Keratinocyte (primary cell): ENCODE data around the gene KRT24. TPM values are rescaled to one million over a fixed set of nuclear protein-coding genes. Genes with fewer than 3 reads are reported as not detected.

Experiments used
- DNase-seq: peaks from one replicate; pipeline ENCODE4 v3.0.0-alpha.2; 2011; ENCODE audit warnings: low read depth, missing footprints, low spot score
- FAIRE-seq: peaks from 2 replicates; lab custom pipeline; 2011; peaks lifted over from hg19 to GRCh38; lab: Jason Lieb, UNC
- H2AFZ ChIP-seq: 2 replicates; pipeline ENCODE4 v1.6.0; 2012; ENCODE audit warnings: low read length, control low read depth, inconsistent platforms; ENCODE audit not compliant: control insufficient read depth
- H3K27ac ChIP-seq: 2 replicates; pipeline ENCODE4 v1.5.1; 2011; ENCODE audit warnings: low read length; ENCODE audit not compliant: control insufficient read depth, insufficient read depth
- H3K27me3 ChIP-seq: 3 replicates; pipeline ENCODE4 v1.6.0; 2011; ENCODE audit warnings: low read length; ENCODE audit not compliant: control insufficient read depth, insufficient read depth; ENCODE audit errors: extremely low read depth
- H3K36me3 ChIP-seq, 2 experiments: 2 replicates in 1 of 2; 3 replicates in 1 of 2; pipeline ENCODE4 v1.5.1; 2011; ENCODE audit warnings: low read length in 2 of 2, mild to moderate bottlenecking in 1 of 2; ENCODE audit not compliant: control insufficient read depth in 2 of 2, insufficient read depth in 2 of 2; ENCODE audit errors: extremely low read depth in 1 of 2
- H3K4me1 ChIP-seq: 3 replicates; pipeline ENCODE4 v1.5.1; 2011; ENCODE audit warnings: low read length; ENCODE audit not compliant: control insufficient read depth, insufficient read depth; ENCODE audit errors: extremely low read depth
- H3K4me2 ChIP-seq: 3 replicates; pipeline ENCODE4 v1.6.0; 2011; ENCODE audit warnings: low read depth, low read length; ENCODE audit not compliant: control insufficient read depth, insufficient read depth; ENCODE audit errors: extremely low read depth
- H3K4me3 ChIP-seq, 3 experiments: fragments of 200-600 bp in 1 of 3; sonication (generic) in 1 of 3; 2 replicates in 2 of 3; 3 replicates in 1 of 3; pipeline ENCODE4 v1.5.1; 2011 to 2016; ENCODE audit warnings: low read length in 3 of 3, mild to moderate bottlenecking in 3 of 3, control low read depth in 2 of 3, inconsistent platforms in 1 of 3, low read depth in 1 of 3, mixed read lengths in 1 of 3, mixed run types in 1 of 3, moderate library complexity in 1 of 3; ENCODE audit not compliant: control insufficient read depth in 2 of 3, insufficient read depth in 2 of 3; ENCODE audit errors: extremely low read depth in 1 of 3
- H3K79me2 ChIP-seq: 2 replicates; pipeline ENCODE4 v1.6.0; 2012; ENCODE audit warnings: low read length; ENCODE audit not compliant: control insufficient read depth, insufficient read depth
- H3K9ac ChIP-seq: 3 replicates; pipeline ENCODE4 v1.6.0; 2011; ENCODE audit warnings: low read length; ENCODE audit not compliant: control insufficient read depth, insufficient read depth; ENCODE audit errors: extremely low read depth
- H3K9me1 ChIP-seq: 3 replicates; pipeline ENCODE4 v1.6.0; 2011; ENCODE audit warnings: low read length; ENCODE audit not compliant: control insufficient read depth, insufficient read depth; ENCODE audit errors: extremely low read depth
- H3K9me3 ChIP-seq: 2 replicates; pipeline ENCODE4 v1.5.1; 2012; ENCODE audit warnings: low read depth, low read length; ENCODE audit not compliant: control insufficient read depth
- H4K20me1 ChIP-seq: 3 replicates; pipeline ENCODE4 v1.6.0; 2011; ENCODE audit warnings: low read length; ENCODE audit not compliant: control insufficient read depth, insufficient read depth; ENCODE audit errors: extremely low read depth
- EZH2 ChIP-seq: IDR thresholded peaks from one replicate; pipeline ENCODE4 v1.6.1; 2012; ENCODE audit warnings: inconsistent platforms, mild to moderate bottlenecking, low read length, moderate library complexity
- dilution Hi-C: fragments of 300-500 bp; cut with MboI; formaldehyde crosslinking; loops from one replicate; pipeline ENCODE4 v1.7.0; 2020; ENCODE audit warnings: low sequenced_read_pairs; ENCODE audit not compliant: extremely low pct_ligation_motif_present
- polyA plus RNA-seq, 5 experiments: library from polyadenylated mRNA; depleted of rRNA in 3 of 5; stranded (reverse) in 3 of 5; stranded (forward) in 1 of 5; unstranded in 1 of 5; fragments of >200 nt; gene quantifications; 1 replicate in 1 of 5; 2 replicates in 3 of 5; 3 replicates in 1 of 5; pipeline versions ENCODE4 v1.2.1 to v1.2.3, GENCODE V29; 2011 to 2012; ENCODE audit warnings: missing spikeins in 2 of 5, low read depth in 1 of 5, low replicate concordance in 1 of 5
- TF ChIP-seq, protein P1 (sequence below), 3 experiments: IDR thresholded peaks in 1 of 3; conservative IDR thresholded peaks in 1 of 3; optimal IDR thresholded peaks in 1 of 3; 2 replicates in 2 of 3; 3 replicates in 1 of 3; pipeline versions ENCODE3 to v1.5.1; 2011; ENCODE audit warnings: low read length in 3 of 3, mild to moderate bottlenecking in 3 of 3, moderate library complexity in 2 of 3, control low read depth in 1 of 3, inconsistent platforms in 1 of 3; ENCODE audit not compliant: insufficient read depth in 2 of 3; ENCODE audit errors: extremely low read depth in 1 of 3

Gene KRT24
- polyA plus RNA-seq, 1 donor (not counting 4 experiments of a cell fraction or from before 2014, with no cell fraction given): 1.0 TPM

GRCh38 chr17:40694584-40694983 is 9.0 kb downstream of the KRT24 start:
- no peak for TF ChIP-seq EZH2
- TF ChIP-seq, protein P1, sequence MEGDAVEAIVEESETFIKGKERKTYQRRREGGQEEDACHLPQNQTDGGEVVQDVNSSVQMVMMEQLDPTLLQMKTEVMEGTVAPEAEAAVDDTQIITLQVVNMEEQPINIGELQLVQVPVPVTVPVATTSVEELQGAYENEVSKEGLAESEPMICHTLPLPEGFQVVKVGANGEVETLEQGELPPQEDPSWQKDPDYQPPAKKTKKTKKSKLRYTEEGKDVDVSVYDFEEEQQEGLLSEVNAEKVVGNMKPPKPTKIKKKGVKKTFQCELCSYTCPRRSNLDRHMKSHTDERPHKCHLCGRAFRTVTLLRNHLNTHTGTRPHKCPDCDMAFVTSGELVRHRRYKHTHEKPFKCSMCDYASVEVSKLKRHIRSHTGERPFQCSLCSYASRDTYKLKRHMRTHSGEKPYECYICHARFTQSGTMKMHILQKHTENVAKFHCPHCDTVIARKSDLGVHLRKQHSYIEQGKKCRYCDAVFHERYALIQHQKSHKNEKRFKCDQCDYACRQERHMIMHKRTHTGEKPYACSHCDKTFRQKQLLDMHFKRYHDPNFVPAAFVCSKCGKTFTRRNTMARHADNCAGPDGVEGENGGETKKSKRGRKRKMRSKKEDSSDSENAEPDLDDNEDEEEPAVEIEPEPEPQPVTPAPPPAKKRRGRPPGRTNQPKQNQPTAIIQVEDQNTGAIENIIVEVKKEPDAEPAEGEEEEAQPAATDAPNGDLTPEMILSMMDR (optimal IDR thresholded peaks at IDR 0.05 in 1 of 3, IDR thresholded peaks at IDR 0.05 in 1 of 3, conservative IDR thresholded peaks at IDR 0.05 in 1 of 3; ENCODE audit: extremely low read depth in 1 of 3, insufficient read depth in 2 of 3, low read length in 3 of 3): no peak
- Histone ChIP-seq H2AFZ (no peak overlapping the region), H3K36me3 (no peaks in the 10 kb centered on the region), H3K9ac (no peak overlapping the region), H3K27me3 (no peaks in the 10 kb centered on the region), H3K4me3 (no peak overlapping the region), H3K27ac (no peak overlapping the region), H3K79me2 (no peaks in the 10 kb centered on the region), H3K4me1 (peaks cover 11% of the 10 kb centered on the region), H4K20me1 (no peaks in the 10 kb centered on the region), H3K4me2 (no peak overlapping the region), H3K9me3 (no peaks in the 10 kb centered on the region), H3K9me1 (no peaks in the 10 kb centered on the region)
- no peak for FAIRE-seq
- DNase-seq: no peak
- dilution Hi-C loops: no loop called here

GRCh38 chr17:40687106-40687505 is 16.4 kb downstream of the KRT24 start:
- H3K36me3 ChIP-seq: no peaks in the 10 kb centered on the region
- H2AFZ ChIP-seq: no peak overlapping the region
- dilution Hi-C loops: no loop called here
- no peaks in the 10 kb centered on the region for H3K27me3 ChIP-seq
- H4K20me1 ChIP-seq: no peaks in the 10 kb centered on the region
- H3K9ac ChIP-seq: no peak overlapping the region
- H3K27ac ChIP-seq: no peak overlapping the region
- TF ChIP-seq, protein P1 (optimal IDR thresholded peaks at IDR 0.05 in 1 of 3, IDR thresholded peaks at IDR 0.05 in 1 of 3, conservative IDR thresholded peaks at IDR 0.05 in 1 of 3; ENCODE audit: extremely low read depth in 1 of 3, insufficient read depth in 2 of 3, low read length in 3 of 3): no peak
- no peak for TF ChIP-seq EZH2
- DNase-seq (no peak), FAIRE-seq (no peak)
- no peak overlapping the region for H3K4me3 ChIP-seq
- H3K9me1 ChIP-seq: no peaks in the 10 kb centered on the region
- H3K4me1 ChIP-seq: no peaks in the 10 kb centered on the region
- H3K9me3 ChIP-seq: no peaks in the 10 kb centered on the region
- H3K4me2 ChIP-seq: no peak overlapping the region
- no peaks in the 10 kb centered on the region for H3K79me2 ChIP-seq
